ENCODE results near the gene RBMS3.

The RBMS3 gene

DNA sequence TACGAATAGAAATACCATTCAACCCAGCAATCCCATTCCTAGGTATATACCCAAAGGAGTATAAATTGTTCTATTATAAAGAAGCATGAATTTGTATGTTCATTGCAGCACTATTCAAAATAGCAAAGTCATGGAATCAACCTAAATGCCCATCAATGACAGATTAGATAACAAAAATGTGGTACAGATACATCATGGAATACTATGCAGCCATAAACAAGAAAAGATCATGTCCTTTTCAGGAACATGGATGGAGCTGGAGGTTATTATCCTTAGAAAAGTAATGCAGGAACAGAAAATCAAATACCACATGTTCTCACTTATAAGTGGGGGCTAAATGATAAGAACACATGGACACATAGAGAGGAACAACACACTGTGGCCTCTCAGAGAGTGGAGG, 571.9 kb downstream of the RBMS3 start:
- no peak for DNase-seq

DNA sequence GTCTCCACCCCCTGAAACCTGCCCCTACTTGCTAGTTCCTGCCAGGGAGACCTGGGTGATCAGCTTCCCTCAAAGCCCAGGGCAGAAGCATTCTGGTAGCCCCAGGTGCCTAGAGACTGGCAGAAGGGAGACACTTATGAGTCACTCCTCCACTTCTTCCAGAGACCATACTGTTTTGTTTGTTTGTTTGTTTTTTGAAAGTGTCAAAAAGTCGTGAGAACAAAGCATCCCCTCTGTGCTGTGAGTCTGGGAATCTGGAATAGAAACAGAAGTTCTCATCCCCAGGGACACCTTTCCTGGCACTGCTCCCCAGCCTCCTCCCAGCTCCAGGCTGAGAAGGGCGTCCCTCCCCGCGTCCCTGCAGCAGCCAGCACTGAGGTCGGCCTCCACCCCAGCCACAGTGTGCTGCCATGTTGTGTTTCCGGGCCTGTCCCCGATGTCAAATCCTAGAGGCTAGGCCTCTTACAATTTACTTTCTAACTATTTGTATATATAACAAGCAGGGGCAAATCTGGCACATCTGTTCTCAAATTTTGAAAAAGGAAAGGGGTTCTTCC, 573.0 kb downstream of the RBMS3 start:
- DNase-seq: no peak

DNA sequence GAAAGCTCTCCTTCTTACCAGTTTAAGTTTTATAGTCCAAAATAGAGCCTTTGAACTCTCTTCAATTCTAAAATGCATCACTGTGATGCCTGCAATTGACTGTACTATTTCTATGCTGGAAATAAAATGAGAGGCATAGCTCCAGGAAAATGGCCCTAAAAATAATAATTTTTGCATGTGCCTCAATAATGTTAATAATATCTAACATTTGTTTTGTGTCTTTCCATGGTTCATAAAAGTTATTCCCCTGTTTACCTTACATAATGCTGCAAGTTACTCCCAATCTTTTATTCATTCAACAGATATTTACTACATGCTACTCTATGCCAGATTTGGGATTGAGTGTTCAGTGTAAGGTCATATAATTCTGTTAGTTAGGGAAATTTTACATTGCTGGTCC, 574.0 kb downstream of the RBMS3 start:
- DNase-seq: no peak

DNA sequence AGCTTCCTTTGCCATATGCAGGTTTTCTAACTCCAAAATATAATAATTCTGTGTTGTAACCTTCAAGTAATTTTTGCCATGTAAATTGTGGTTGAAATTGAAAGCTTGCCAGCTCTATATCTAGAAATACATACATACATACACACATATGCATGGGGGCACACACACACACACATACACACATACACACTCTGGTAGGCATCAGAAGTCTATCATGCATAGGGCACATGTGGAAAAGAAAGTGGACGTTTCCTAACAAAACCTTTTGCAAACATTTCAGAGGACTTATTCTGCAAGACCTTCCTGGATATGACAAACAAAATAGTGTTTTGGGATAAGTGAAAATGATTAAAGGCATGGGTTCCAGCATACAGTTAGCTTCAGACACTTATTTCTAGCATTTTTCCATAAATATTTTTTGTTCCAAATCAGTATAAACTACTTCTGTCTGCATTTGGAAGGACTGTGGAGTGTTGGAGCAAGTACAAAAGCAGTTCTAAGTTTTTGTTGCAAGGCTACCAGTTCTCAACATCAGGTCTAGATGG, 578.9 kb downstream of the RBMS3 start:
- no peak for DNase-seq

DNA sequence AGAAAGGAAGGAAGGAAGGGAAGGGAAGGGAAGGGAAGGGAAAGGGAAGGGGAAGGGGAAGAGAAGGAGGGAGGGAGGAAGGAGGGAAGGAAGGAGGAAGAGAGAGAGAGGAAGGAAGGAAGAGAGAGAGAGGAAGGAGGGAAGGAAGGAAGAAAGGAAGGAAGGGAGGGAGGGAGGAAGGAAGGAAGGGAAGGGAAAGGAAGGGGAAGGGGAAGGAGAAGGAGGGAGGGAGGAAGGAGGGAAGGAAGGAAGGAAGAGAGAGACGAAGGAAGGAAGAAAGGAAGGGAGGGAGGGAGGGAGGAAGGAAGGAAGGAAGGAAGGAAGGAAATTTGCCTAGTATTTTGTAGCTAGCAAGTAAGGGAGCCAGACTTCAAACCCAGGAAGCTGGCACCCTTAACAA, 583.9 kb downstream of the RBMS3 start:
- no peak for DNase-seq

DNA sequence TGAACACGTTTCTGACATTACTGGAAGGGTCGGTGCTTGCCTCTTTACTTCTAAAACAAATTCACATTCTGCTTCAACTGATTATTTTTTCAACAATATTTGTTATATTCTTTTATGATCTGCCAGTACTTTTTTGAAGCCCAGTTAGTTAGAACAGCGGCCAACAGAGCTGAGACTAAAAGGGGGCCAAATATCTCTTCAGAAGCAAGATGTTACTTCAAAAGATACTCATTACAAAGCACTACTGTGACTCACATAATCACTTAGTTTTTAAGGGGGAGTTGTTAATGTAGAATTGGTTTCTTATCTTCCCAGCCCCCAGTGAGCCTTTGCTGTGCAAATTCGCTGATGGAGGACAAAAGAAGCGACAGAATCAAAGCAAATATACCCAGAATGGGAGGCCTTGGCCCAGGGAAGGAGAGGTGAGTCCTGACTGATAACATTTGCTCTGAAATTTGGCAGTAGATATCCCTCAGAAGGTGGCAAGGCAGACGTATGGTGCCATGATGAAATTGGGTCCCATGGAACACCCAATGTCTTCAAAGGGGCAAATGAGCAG, 587.8 kb downstream of the RBMS3 start:
- DNase-seq: no peak

DNA sequence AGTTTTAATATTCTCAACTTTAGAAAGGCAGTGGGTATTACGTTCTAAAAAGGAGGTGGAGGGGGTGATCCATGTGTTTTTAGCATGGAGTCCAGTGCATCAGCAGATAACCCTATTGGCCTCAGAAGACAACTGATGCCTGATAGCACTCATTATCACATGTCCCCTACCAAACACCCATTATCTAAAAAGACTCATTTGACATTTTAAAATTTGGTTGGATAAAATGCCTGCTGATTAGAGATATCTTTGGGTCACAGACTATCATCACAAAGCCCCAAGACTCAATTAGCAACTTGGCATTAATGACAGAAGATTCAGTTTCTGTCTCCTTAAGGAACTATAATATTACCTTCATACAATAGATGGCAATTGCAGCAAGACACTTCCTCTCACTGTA, 589.3 kb downstream of the RBMS3 start:
- DNase-seq: no peak

DNA sequence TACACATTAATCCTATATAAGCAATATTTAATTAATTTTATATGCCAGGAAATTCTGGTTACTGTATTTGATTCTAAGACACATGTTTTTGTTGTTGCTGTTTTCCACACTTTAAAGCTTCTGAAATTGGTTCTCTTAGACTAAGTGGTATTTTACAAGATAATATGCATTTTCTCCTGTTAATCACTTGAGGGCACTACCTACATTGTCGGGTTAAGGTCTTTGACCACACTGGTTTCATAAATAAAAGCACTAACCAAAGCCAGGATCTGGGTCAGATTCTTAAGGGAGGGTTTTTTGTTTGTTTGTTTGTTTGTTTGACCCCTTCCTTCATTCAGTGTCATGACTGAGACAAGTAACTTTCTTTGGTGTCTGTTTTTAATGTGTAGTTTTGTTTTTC, 590.2 kb downstream of the RBMS3 start:
- DNase-seq: no peak

DNA sequence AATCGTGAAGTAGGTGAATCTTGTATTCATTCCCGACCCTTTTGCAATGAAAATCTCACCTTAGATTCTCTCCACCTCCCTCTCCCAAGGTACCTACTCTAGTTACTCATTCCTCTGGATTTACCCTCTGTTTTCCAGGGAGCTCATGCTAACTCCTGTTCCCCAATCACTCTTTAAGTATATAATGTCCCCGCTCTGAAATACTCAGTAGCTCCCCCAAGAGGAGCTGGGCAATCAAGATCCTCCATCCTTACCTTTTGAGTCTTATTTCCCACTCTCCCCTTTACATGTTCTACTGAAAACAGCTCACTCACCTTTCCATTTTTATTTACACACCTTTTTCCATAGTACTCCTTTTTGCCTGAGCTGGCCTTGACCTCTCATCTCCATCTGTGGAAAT, 599.9 kb downstream of the RBMS3 start:
- DNase-seq: no peak

DNA sequence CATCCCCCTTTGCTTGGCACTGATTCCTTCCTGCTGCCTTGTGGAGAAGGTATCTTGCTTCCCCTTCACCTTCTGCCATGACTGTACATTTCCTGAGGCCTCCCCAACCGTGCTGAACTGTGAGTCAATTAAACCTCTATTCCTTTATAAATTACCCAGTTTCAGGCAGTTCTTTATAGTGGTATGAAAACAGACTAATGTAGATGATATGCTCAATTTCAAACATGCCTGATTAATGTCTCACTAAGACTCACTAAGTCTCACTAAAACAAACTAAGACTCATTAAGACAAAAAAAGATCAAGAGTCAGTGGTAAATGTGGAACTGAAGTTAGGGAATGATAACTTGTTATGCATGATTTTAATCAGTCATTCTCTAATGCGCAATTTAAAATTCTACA, 606.6 kb downstream of the RBMS3 start:
- no peak for DNase-seq

DNA sequence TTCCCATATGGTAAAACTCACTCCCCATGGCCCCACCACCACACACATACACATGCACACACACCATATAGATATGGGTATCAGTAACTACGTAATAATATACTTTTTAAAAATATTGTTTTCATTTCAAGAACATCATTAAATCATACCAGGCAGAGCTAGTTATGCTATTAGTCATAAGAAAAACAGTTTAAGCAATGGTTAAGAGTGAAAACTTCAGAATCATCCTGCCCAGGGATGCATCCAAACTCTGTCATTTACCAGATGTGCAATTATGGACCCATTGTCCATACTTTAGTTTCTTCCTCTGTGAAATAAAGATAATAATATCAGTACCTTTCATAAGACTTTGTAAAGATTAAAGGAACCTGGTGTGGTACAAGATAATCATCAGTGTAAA, 608.3 kb downstream of the RBMS3 start:
- DNase-seq: no peak

DNA sequence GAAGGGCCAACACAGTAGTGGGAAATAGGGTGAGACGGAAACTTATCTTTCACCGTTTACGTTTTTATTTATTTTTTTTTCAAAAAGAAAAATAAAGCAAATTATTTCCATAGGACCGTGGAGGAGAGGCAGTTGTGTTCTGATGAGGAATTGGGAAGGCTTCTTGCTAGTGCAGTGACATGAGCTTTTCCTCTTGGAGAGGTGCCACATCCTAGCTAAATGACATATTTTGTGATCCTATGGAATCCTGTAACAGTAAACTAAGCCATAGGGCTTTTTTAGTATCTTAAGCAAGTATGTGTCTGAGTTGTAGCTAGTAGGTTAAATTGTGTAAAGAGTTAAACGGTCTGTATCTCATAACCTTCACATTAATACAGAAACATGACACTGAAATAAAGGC, 609.9 kb downstream of the RBMS3 start:
- no peak for DNase-seq

DNA sequence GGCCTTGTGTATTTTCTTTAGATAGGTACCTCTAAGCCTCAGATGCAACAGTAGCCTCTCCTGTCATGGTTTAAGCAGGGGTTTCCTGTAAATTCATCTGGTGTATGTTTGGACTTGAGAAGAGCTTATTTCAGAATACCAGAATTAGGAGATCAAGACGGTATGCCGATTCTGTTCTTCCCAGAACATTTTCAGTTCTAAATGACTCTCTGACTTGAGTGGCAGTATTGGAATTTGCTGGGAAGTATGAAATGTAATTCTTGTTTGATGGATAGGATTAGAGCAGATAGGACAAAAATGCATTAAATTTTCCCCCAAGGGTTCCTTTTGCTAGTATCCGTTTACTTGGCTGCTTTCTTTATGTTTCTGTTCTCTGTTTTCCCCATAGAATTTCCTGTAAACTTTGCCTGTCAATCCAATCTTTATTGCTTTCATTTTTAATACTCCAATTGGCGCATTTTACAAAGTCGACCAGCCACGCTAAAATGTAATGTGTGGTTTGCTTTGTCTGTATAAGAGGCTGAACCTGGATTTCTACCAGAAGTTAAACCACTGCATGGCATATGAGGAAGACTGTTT, 612.2 kb downstream of the RBMS3 start:
- no peak for DNase-seq

DNA sequence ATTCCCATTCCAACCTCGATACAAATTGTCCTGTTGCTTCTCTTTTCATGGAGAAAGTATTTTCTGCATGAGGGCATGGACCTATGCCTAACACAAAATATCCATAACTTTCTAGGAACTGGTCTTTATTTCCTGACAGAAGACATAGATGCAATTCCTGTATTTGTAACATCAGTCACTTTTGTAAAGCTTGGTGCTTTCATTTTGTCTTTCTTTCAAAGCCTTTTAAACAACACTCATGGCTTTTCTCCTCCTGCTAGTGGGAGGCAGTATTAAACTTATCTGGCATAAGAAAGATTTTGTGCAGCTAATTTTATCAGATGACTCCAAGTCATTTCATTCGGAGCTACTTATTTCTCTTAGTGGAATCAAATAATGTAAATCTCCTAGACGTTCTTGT, 616.0 kb downstream of the RBMS3 start:
- no peak for DNase-seq

DNA sequence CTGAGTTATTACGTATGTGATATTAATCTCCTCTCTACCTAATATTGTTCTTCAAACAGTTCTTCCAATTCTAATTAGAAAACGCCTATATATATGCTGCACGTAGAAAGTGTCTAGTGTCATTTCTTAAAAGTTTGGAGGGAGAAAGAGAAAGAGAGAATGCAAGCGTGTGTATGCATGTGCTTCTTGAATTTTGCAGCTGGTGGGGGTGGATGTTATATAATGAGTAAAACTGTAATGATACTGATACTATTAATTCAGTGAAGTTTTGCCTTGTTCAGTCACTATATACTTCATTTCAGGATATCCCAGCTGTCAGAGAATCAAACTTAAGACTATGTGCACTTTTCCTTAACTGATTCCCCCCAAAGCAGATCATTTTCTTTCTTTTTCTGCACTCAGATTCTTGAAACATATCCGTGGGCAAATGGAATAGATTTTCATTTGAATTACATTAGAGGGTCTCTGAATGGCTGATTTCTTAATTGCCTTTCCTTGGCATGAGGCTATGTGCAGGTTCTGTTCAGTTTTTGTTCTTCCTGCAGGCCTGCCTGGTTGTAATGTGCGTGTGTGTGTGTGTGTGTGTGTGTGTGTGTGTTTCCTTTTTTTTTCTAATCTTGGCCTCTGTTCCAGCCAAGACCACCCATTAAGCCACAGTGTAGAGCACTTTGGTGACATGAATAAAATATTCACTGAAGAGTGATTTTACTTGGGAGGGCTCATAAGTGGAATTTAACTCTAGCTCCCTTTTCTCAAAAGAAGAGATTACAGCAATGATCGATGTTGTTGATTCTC, 617.5 kb downstream of the RBMS3 start:
- DNase-seq: no peak

DNA sequence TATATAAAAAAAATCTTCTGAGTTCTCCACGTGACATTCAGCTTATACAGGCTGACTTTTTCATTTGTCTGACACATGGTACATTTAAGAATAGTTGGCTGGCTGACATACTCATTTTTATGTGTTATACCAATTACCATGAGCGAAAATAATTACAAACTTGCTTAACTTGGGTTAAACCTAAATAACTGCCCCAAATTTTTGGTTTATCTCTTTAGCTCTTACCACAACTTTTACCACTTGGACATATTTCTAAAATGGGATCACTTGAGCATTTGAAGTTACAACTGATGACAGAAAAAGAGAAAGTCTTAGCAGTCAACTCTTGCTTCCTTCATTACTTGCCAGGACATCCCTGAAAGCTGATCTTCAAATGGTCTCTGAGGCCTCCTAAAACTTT, 618.1 kb downstream of the RBMS3 start:
- no peak for DNase-seq

DNA sequence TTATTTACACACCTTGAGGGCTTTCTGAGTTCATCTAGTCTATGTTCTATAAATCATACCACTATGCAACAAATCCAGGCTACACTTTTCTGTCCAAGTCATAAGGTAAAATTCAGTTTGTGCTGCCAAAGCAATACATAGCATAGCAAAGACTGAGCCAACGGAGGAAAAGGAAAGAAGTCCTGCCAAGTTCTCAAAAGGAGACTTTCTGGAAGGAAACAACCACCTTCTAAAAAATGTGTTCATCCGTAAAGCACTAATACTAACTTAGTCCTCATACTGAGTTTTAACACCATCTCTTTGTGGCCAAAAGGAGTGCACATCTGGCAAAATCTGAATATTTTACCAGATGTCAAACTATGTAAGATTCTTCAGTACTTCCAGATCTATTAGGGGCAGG, 620.2 kb downstream of the RBMS3 start:
- DNase-seq: no peak

DNA sequence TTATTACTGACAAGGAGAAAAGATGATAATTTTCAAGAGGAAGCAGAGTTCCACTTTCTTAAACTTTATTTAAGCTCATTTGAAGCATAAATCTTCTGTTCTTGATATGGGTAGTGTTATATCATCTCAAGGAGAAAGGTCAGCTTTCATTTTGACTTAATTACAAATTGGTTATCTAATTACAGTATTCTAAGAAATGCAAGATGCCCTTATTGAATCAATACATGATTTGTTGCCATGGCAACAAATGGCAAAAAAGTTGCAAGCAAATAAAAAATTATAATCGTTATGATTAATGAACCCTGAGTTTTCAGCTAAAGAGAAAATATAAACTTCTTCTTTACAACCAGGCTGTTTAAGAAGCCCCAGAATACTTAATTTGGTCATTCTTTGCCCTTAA, 622.7 kb downstream of the RBMS3 start:
- DNase-seq: no peak

DNA sequence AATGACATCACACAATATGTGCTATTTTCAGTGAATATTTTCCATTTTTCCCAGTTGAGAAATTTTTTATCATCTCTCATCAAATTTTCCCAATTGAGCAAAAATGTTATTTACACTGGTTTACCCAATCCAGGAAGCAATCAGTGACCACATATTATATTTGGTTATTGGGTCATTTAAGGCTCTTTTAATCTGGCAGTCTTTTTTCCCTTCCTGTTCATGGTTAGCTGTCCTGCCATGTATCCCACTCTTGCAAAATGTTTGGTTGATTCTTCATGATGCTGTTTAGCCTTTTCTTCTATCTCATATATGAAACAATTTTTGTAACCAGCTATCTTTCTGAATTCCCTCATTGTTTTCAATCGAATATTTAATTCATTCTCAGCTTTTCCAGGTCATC, 626.0 kb downstream of the RBMS3 start:
- DNase-seq: no peak

DNA sequence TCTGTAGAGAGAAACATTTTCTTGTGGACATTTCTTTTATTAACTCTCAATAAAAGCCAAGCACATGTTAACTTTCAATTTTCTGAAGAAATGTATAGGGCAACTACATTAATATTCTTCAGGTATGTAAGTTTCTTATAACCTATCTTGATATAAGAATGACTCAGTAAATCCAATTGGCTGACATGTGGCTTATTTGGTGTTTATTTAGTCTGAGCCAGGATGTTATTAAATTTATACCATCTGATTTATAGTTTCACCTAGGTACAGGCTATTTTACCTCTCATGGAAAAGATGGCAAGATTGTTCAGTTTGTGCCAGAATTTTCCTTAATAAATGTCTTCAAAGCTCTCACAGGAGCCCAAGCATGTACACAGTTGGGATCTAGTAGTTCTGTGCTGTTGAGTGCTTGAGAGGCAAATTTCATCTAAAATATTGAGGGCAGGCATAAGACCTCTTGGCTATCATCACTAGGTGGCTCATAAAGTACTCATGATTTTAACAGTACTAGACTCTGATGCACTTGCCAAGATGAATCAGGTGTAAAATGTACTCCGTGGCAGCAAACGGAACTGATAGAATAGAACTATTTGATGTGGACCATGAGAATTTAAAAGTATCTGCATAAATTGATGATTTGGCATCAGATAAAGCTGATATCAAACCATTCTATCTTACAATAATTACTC, 631.9 kb downstream of the RBMS3 start:
- DNase-seq: no peak

DNA sequence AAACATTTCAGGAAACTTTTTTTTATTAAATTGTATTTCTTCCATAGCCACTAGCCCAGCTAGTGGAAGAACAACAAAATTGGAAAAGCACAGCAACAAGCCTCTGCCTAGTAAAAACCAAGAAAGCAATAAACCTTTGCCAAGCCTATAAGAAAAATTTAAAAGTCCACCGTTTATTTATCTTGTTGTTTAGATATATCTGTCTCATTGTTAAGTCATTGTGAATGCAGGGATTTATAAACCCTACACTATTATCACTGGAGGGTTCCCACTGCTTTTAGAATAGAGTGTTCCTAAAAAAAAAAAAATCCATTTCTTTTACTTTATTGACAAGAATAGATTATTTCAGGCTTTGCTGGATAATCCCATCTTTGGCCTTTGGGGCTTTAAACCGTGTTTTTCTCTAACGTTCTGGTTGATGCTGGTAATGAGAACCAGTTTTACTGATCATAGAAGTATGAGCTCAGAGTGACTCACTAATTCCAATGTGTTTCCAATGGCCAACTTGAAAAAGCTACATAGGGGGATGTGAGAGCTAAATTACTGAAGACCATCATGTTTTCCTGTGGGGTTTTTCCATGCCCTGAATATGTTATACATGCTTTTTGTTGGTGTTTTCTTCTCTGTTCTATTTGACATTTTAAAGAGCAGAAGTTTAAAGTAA, 634.1 kb downstream of the RBMS3 start:
- no peak for DNase-seq

DNA sequence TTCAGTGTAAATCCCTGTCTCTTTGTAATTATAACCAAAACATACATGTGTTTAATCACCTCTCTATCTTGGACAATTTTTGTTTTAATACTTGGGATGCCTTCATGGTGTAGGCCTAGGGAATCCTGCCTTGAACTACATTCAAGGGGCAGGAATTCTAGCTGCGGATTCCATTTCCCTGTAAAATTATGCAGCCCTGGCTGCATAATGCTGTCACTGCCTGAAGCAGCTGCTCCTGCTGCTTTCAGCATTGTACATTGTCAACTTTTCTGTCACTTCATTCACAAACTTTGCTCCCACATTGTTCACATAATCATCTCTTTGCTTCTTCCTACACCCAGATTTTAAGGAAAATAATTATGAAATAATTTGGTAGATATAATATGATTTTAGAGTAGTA, 638.7 kb downstream of the RBMS3 start:
- no peak for DNase-seq

Data from activated effector memory CD4-positive, alpha-beta T cell treated with anti-CD3 and anti-CD28 coated beads, Interleukin-2, amount 50 U/mL, for 16 hours (primary cell).